ENCODE data around the gene AKAP10.

- TF ChIP-seq POLR2A (IDR thresholded peaks at IDR 0.05): no peak
- no peak for TF ChIP-seq CTCF (IDR thresholded peaks at IDR 0.05)
- TF ChIP-seq EP300 (IDR thresholded peaks at IDR 0.05): peak in 1 of 2 donors; percentile 70
Observed at GRCh38 chr17:19876529-19877161, 101.0 kb downstream of the AKAP10 start.
